ENCODE measurements around the gene NTN5. TPM values are rescaled to one million over a fixed set of nuclear protein-coding genes. Genes with fewer than 3 reads are reported as not detected.
A peak's percentile ranks its signal among the peaks of the same experiment; 100 is the strongest.

The NTN5 gene
- total and polyA plus RNA-seq, 9 of the 15 experiments (the other 6 are each of a cell fraction or from before 2014, with no cell fraction given), result not detected

DNA sequence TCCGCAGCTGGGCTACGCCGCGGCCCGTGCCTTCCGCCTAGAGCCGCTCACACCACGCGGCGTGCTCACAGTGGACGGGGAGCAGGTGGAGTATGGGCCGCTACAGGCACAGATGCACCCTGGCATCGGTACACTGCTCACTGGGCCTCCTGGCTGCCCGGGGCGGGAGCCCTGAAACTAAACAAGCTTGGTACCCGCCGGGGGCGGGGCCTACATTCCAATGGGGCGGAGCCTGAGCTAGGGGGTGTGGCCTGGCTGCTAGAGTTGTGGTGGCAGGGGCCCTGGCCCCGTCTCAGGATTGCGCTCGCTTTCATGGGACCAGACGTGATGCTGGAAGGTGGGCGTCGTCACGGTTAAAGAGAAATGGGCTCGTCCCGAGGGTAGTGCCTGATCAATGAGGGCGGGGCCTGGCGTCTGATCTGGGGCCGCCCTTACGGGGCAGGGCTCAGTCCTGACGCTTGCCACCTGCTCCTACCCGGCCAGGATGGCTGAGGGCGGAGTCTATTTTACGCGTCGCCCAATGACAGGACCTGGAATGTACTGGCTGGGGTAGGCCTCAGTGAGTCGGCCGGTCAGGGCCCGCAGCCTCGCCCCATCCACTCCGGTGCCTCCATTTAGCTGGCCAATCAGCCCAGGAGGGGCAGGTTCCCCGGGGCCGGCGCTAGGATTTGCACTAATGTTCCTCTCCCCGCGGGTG is 43.1 kb downstream of the NTN5 start:
- H3K9ac ChIP-seq (ENCODE audit: insufficient read depth in 1 of 2, low read depth in 2 of 2, low read length in 2 of 2), result peak overlapping the region in 1 of 2 experiments; percentile 62; a peak in 2 of 4 replicates
- ChIA-PET CTCF (ENCODE audit: low intra/inter-chr PET ratio) (no interaction called here), POLR2A (interaction anchor here (0.6 to 1.5 kb wide), 4 partner anchors 10 to 364 kb away, joined by 3 to 15 read pairs (median 4); partner anchors contain the start of genes RPL18, RUVBL2 and SPHK2)
- H3K27me3 ChIP-seq (ENCODE audit: control insufficient read depth in 2 of 2, insufficient read depth in 2 of 2, low read length in 2 of 2), result no peaks in the 10 kb centered on the region
- H3K36me3 ChIP-seq (ENCODE audit: control insufficient read depth, insufficient read depth, low read length), result peaks cover 5% of the 10 kb centered on the region; the same call in 1 of the 3 replicates
- peaks cover 28 to 77% of the 10 kb centered on the region in 2 experiments for H3K4me1 ChIP-seq (replicated peaks in 1 of 2; ENCODE audit: control insufficient read depth in 2 of 2, insufficient read depth in 2 of 2, low read length in 2 of 2)
- ATAC-seq (peak; percentile 55), DNase-seq (ENCODE audit: extremely low read depth in 1 of 4, low spot score in 3 of 4) (peak in 3 of 4 experiments; percentile 48 to 59 (median 54)), FAIRE-seq (no peak)
- no peak overlapping the region for H2AFZ ChIP-seq (ENCODE audit: low read depth, low read length)
- H3K9me3 ChIP-seq (replicated peaks; ENCODE audit: control insufficient read depth, insufficient read depth, low read depth, low read length), result no peaks in the 10 kb centered on the region
- in situ Hi-C loops (cut with MboI), result no loop called here
- no TSS peak for BruUV-seq (replicated peaks)
- TF ChIP-seq NCOA6 (IDR thresholded peaks at IDR 0.05) (no peak), PTBP1 (IDR thresholded peaks at IDR 0.05; ENCODE audit: low read depth, low read length) (no peak), SP1 (CRISPR knock-in tag; IDR thresholded peaks at IDR 0.05) (0 out of 2 replicates have a peak, but pooled peaks have one; percentile 27), ZNF436 (CRISPR knock-in tag; IDR thresholded peaks at IDR 0.05) (no peak), HNRNPL (IDR thresholded peaks at IDR 0.05; ENCODE audit: low read depth, low read length) (0 out of 2 replicates have a peak, but pooled peaks have one; percentile 39), THAP12 (CRISPR knock-in tag; IDR thresholded peaks at IDR 0.05) (0 out of 2 replicates have a peak, but pooled peaks have one; percentile 31), FOXJ3 (CRISPR knock-in tag; IDR thresholded peaks at IDR 0.05) (no peak), ZFX (CRISPR knock-in tag; IDR thresholded peaks at IDR 0.05) (0 out of 2 replicates have a peak, but pooled peaks have one; percentile 20), CHD1 (IDR thresholded peaks at IDR 0.05; ENCODE audit: low read length) (no peak), MAFK (IDR thresholded peaks at IDR 0.05; ENCODE audit: low read length) (no peak), ZBTB2 (IDR thresholded peaks at IDR 0.05) (no peak), RBFOX2 (IDR thresholded peaks at IDR 0.05; ENCODE audit: low read depth, low read length) (peak; percentile 45), ZBTB33 (CRISPR knock-in tag; IDR thresholded peaks at IDR 0.05) (peak; percentile 95), DIDO1 (tag; IDR thresholded peaks at IDR 0.05; ENCODE audit: low read depth) (no peak), POLR2B (IDR thresholded peaks at IDR 0.05; ENCODE audit: low read depth, partially characterized antibody) (peak; percentile 14), POLR2A (conservative IDR thresholded peaks at IDR 0.05) (peak; percentile 30; the same call in 1 of the 2 replicates), FIP1L1 (IDR thresholded peaks at IDR 0.05; ENCODE audit: low read depth, low read length, poor library complexity, severe bottlenecking) (peak; percentile 50), POLR2G (IDR thresholded peaks at IDR 0.05; ENCODE audit: low read depth, low read length) (peak; percentile 64)
- no peak overlapping the region for H3K4me2 ChIP-seq (ENCODE audit: insufficient read depth, low read length)
- H3K9me1 ChIP-seq (ENCODE audit: control insufficient read depth, insufficient read depth, low read length), result peaks cover 4% of the 10 kb centered on the region
- WGBS (ENCODE audit: insufficient coverage, low coverage, missing lambda C conversion rate), result 57% methylated on average over 48 of the region's 48 CpGs
- no peak overlapping the region for H3K27ac ChIP-seq (ENCODE audit: extremely low read depth, low read depth, low read length)
- intact Hi-C loops (cut with micrococcal nuclease), result no loop called here
- H3K79me2 ChIP-seq (ENCODE audit: control insufficient read depth, insufficient read depth, low read length), result no peaks in the 10 kb centered on the region
- H3K4me3 ChIP-seq, result no peak overlapping the region
- H4K20me1 ChIP-seq (replicated peaks; ENCODE audit: control insufficient read depth, insufficient read depth, low read length), result no peaks in the 10 kb centered on the region
